ENCODE data around the gene EPSTI1.
"Not testable (repeated sequence)": the region's sequence is repeated elsewhere in the genome, so short reads cannot be mapped to it uniquely, and the experiment has no call there.

The EPSTI1 gene, protein sequence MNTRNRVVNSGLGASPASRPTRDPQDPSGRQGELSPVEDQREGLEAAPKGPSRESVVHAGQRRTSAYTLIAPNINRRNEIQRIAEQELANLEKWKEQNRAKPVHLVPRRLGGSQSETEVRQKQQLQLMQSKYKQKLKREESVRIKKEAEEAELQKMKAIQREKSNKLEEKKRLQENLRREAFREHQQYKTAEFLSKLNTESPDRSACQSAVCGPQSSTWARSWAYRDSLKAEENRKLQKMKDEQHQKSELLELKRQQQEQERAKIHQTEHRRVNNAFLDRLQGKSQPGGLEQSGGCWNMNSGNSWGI

GRCh38 chr13:42991898-42992763 lies at the start of gene EPSTI1:
Gene EPSTI1 (minus strand): TSS chr13:42992241. CDS start chr13:42992165, 76 bp downstream.
- peak; percentile 44 to 59 for DNase-seq (ENCODE audit: low read depth in 1 of 2, low spot score in 1 of 2)

DNA sequence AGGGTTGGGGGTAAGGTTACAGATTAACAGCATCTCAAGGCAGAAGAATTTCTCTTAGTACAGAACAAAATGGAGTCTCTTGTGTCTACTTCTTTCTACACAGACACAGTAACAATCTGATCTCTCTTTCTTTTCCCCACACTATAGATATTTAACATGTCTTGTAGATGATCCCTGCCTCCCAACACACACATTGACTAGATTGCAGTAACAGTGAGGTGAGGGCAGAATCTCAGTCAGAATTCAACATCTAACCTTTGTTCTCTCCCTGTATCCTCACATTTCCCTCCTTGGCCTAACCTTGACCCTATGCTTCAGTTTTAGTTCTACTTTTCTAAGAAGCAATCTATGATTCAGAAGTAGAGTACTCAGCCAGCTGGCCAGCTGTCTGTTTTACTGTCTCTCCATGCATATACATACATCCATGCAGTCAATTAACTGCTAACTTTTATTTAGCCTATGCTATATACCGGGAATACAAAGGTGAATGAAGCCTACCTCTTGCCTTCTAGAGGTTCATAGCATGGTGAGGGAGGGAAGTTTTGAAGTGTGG lies 49.4 kb upstream of the EPSTI1 start:
- no peak for DNase-seq (ENCODE audit: low read depth in 1 of 2, low spot score in 1 of 2)

DNA sequence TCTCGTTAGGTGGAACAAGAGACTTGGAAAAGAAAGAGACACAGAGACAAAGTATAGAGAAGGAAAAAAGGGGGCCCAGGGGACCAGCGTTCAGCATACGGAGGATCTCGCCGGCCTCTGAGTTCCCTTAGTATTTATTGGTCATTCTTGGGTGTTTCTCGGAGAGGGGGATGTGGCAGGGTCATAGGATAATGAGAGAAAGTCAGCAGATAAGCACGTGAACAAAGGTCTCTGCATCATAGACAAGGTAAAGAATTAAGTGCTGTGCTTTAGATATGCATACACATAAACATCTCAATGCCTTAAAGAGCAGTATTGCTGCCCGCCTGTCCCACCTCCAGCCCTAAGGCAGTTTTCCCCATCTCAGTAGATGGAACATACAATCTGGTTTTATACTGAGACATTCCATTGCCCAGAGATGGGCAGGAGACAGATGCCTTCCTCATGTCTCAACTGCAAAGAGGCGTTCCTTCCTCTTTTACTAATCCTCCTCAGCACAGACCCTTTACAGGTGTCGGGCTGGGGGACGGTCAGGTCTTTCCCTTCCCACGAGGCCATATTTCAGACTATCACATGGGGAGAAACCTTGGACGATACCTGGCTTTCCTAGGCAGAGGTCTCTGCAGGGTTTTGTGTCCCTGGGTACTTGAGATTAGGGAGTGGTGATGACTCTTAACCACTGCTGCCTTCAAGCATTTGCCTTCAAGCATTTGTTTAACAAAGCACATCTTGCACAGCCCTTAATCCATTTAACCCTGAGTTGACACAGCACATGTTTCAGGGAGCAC lies 48.7 kb upstream of the EPSTI1 start:
- DNase-seq (ENCODE audit: low read depth in 1 of 2, low spot score in 1 of 2) = not testable (repeated sequence)

- no peak for DNase-seq (ENCODE audit: low read depth in 1 of 2, low spot score in 1 of 2)
Measured at GRCh38 chr13:43039966-43040365, 47.9 kb upstream of the EPSTI1 start.

DNA sequence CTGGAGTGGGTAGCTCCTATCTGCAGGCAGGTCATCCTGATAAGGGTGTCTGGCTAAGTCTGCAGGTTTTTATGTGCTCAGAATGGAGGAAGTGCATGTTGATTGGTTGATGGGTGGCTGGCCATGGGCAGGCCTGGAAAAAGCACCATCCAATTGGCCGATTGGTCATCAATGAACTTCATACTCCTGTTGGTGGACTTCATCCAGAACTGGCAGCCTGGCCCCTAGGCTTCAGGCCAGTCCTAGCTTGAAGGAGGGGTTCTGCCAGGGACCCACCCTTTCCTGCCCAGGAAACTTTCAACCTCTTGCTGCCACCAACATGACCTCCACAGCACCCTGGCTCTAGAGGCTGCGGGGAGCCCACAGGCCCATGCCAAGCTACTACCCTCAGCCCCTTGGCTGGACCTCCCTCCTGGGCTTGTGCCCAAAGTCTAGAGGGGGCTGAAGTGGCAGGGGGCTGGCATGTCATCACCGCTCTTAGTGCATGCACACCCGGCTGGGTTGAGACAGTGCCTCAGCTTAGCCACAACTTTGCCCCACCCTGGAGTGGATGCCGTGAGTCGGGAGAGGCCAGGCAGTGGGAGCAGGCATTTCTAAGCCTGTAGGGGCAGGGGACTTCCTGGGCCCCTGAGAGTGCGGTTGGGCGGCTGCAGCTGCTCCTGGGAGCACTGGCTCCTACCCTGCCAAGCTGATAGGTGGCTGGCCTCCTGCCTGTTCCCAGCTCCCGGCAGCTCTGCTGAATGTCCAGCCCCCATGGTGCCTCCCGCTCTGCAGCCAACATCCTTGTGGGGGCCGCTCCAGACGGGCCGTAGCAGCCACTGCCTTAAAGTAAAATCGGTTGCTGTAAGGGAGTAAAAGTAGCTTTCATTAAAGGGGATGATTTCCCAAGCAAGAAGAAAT lies 44.6 kb upstream of the EPSTI1 start:
- no peak for DNase-seq (ENCODE audit: low read depth in 1 of 2, low spot score in 1 of 2)

DNA sequence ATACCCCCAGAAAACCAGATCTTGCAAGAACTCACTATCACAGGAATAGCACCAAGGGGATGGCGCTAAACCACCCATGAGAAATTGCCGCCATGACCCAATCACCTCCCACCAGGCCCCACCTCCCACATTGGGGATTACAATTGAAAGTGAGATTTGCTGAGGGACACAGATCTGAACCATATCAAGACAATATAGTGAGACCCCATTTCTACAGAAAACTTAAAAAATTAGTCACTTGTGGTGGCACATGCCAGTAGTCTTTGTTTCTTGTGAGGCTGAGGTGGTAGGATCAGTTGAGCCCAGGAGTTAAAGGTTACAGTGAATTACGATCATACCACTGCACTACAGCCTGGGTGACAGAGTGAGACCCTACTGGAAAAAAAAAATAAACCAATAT lies 41.0 kb upstream of the EPSTI1 start:
- DNase-seq (ENCODE audit: low read depth in 1 of 2, low spot score in 1 of 2) = no peak

GRCh38 chr13:43031881-43032280 lies 39.8 kb upstream of the EPSTI1 start:
- DNase-seq (ENCODE audit: low read depth in 1 of 2, low spot score in 1 of 2) = no peak

- no peak for DNase-seq (ENCODE audit: low read depth in 1 of 2, low spot score in 1 of 2)
Measured at GRCh38 chr13:43030548-43030947, 38.5 kb upstream of the EPSTI1 start.

- no peak for DNase-seq (ENCODE audit: low read depth in 1 of 2, low spot score in 1 of 2)
Measured at GRCh38 chr13:43026262-43026661, 34.2 kb upstream of the EPSTI1 start.

DNA sequence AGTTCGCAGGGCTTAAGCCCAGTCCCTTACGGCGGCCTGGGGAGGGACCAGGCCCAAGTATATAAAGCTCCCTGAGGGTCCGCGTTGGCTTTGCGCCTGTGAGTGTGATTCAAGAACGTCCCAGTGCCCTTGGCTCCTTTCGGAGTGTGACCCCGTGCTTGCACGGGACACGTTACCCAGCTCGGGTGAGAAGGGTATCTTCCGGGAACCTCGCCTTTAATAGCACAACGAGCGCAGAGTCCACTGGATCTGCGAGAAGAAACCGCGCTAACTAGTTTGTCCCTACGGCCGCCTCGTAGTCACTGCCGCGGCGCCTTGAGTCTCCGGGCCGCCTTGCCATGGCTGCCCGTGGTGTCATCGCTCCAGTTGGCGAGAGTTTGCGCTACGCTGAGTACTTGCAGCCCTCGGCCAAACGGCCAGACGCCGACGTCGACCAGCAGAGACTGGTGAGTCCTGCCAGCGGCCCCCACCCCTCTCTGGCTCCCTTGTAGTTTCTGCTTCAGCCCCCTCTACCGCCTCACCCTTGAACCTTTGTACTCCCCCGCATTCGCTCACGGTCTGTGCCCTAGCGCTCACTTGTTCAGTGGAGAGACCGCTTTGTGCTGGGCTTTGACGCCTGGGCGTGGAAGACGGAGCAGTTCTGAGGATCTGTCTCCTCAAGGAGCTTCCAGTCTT lies 31.4 kb upstream of the EPSTI1 start, which contains the start of gene DNAJC15:
TSS of gene DNAJC15 (plus strand) at position 298 of the 675 bp plus-strand sequence. CDS start at position 339, 41 bp downstream.
- peak; percentile 25 to 69 for DNase-seq (ENCODE audit: low read depth in 1 of 2, low spot score in 1 of 2)

- DNase-seq (ENCODE audit: low read depth in 1 of 2, low spot score in 1 of 2) = no peak
Measured at GRCh38 chr13:43022934-43023288, 30.9 kb upstream of the EPSTI1 start.

GRCh38 chr13:43021926-43022670 lies 30.1 kb upstream of the EPSTI1 start:
- no peak for DNase-seq (ENCODE audit: low read depth in 1 of 2, low spot score in 1 of 2)

DNA sequence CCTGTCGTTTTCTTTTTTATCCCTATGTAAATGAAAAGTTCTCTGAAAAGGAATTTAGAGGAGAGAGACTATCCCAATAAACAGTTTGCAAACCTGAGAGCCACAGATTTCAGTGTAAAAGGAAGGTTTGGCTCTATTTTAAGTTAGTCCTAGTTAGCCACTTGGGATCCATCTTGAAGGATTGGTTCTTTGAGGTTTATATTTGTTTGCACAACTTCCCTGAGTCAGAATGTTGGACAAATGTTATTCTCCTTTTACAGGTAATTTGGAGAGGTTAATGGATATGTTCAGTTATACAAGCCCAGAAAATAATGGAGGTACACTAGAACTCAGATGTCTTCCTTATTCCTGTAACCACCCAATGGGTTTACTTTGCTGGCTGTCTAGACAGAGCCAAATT lies 28.8 kb upstream of the EPSTI1 start:
- DNase-seq (ENCODE audit: low read depth in 1 of 2, low spot score in 1 of 2) = no peak

GRCh38 chr13:43019811-43020210 lies 27.8 kb upstream of the EPSTI1 start:
- no peak for DNase-seq (ENCODE audit: low read depth in 1 of 2, low spot score in 1 of 2)

GRCh38 chr13:43016226-43016625 lies 24.2 kb upstream of the EPSTI1 start:
- no peak for DNase-seq (ENCODE audit: low read depth in 1 of 2, low spot score in 1 of 2)

GRCh38 chr13:43014162-43014561 lies 22.1 kb upstream of the EPSTI1 start:
- DNase-seq (ENCODE audit: low read depth in 1 of 2, low spot score in 1 of 2) = no peak

GRCh38 chr13:43009506-43009905 lies 17.5 kb upstream of the EPSTI1 start:
- DNase-seq (ENCODE audit: low read depth in 1 of 2, low spot score in 1 of 2) = no peak

DNA sequence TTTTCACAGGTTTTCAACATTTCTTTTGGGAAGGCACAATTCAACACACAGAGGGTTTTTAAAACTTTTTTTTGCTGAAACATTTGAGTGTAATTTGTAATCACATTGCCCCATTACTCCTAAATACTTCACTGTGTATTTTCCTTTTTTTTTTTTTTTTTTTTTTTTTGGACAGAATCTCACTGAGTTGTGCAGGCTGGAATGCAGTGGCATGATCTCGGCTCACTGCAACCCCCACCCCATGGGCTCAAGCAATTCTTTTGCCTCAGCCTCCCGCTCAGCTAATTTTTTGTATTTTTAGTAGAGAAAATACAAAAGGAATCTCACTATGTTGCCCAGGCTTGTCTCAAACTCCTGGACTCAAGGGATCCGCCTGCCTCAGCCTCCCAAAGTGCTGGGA lies 16.6 kb upstream of the EPSTI1 start:
- DNase-seq (ENCODE audit: low read depth in 1 of 2, low spot score in 1 of 2) = no peak

All from stimulated activated CD4-positive, alpha-beta T cell treated with anti-CD3 and anti-CD28 coated beads, Interleukin-15, amount 100 ng/mL, for 1 hour (primary cell).